ENCODE data around the gene PTPRA. TPM values are rescaled to one million over a fixed set of nuclear protein-coding genes. Genes with fewer than 3 reads are reported as not detected.
A peak's percentile ranks its signal among the peaks of the same experiment; 100 is the strongest.

Gene PTPRA
- total and polyA plus RNA-seq, 2 of the 4 experiments (the other 2 are of a cell fraction), result 35.0 to 50.0 TPM

- ChIA-PET CTCF (interaction anchor here (0.6 kb wide), 1 partner anchor 34 kb away, joined by 3 read pairs; no protein-coding TSS in a partner anchor), POLR2A (ENCODE audit: unreplicated experiment) (no interaction called here)
- Histone ChIP-seq H3K56ac (ENCODE audit: extremely low read depth, insufficient read depth, low read length) (no peak within 1 kb of the TSS), H3K9ac (ENCODE audit: low read depth, low read length) (no peak within 1 kb of the TSS), H3K18ac (ENCODE audit: low read depth, low read length) (no peak within 1 kb of the TSS), H3K79me1 (ENCODE audit: low read depth in 1 of 2, low read length in 2 of 2) (peaks cover 10 to 19% of the 10 kb centered on the region in 2 experiments), H2BK5ac (ENCODE audit: low read depth, low read length, poor library complexity, severe bottlenecking) (no peak within 1 kb of the TSS), H3K4me2 (ENCODE audit: low read depth, low read length) (no peak within 1 kb of the TSS), H3K27ac (ENCODE audit: insufficient read depth, low read length) (no peak within 1 kb of the TSS), H3K9me3 (ENCODE audit: control insufficient read depth, insufficient read depth, low read length) (no peaks in the 10 kb centered on the region), H3K4me3 (ENCODE audit: insufficient read depth, low read depth, low read length) (no peak within 1 kb of the TSS), H2AK5ac (ENCODE audit: low read depth, low read length) (no peak within 1 kb of the TSS), H4K8ac (ENCODE audit: low read depth in 2 of 2, low read length in 2 of 2) (no peak within 1 kb of the TSS), H3K36me3 (ENCODE audit: control insufficient read depth, insufficient read depth, low read length) (peaks cover 27% of the 10 kb centered on the region), H2AK9ac (replicated peaks; ENCODE audit: low read depth, low read length, poor library complexity) (peak within 1 kb of the TSS; percentile 95), H3K23ac (ENCODE audit: low read depth, low read length) (no peak within 1 kb of the TSS), H3K14ac (replicated peaks; ENCODE audit: low read depth, low read length) (no peak within 1 kb of the TSS), H3K4ac (ENCODE audit: low read depth, low read length) (no peak within 1 kb of the TSS), H2BK20ac (ENCODE audit: low read depth, low read length) (no peak within 1 kb of the TSS), H4K5ac (ENCODE audit: low read depth, low read length) (no peak within 1 kb of the TSS), H3K27me3 (ENCODE audit: control insufficient read depth, insufficient read depth, low read length) (no peaks in the 10 kb centered on the region), H4K20me1 (ENCODE audit: insufficient read depth, low read length) (peaks cover 8% of the 10 kb centered on the region), H2BK120ac (ENCODE audit: low read depth, low read length) (no peak within 1 kb of the TSS), H4K91ac (ENCODE audit: insufficient read depth, low read depth, low read length) (no peak within 1 kb of the TSS), H3K4me1 (ENCODE audit: control insufficient read depth, insufficient read depth, low read length) (peaks cover 13% of the 10 kb centered on the region), H3K9me1 (ENCODE audit: insufficient read depth, low read length) (peaks cover 24% of the 10 kb centered on the region), H2BK15ac (ENCODE audit: low read depth, low read length) (no peak within 1 kb of the TSS), H2AFZ (replicated peaks; ENCODE audit: low read length, poor library complexity) (no peak within 1 kb of the TSS)
- ATAC-seq (ENCODE audit: low read depth), result no peak
- WGBS, 2 experiments (ENCODE audit: extremely low coverage in 2 of 2, insufficient read length in 1 of 2), result 86% methylated on average over 2 of the region's 3 CpGs; no CpG with 5 or more reads in 1 of the 2 experiments
- TF ChIP-seq MXI1 (IDR thresholded peaks at IDR 0.05; ENCODE audit: borderline replicate concordance, low read depth, low read length), result no peak
- no peak for TF ChIP-seq CHD1 (IDR thresholded peaks at IDR 0.05; ENCODE audit: low read depth, low read length)
- TF ChIP-seq BHLHE40 (IDR thresholded peaks at IDR 0.05; ENCODE audit: low read depth, low read length), result no peak
- no peak for TF ChIP-seq RCOR1 (IDR thresholded peaks at IDR 0.05; ENCODE audit: insufficient replicate concordance, low read length)
- no peak for TF ChIP-seq ELK1 (IDR thresholded peaks at IDR 0.05; ENCODE audit: borderline replicate concordance, low read depth, low read length)
- TF ChIP-seq FOS (IDR thresholded peaks at IDR 0.05; ENCODE audit: low read depth, low read length), result no peak
- TF ChIP-seq, protein P1, sequence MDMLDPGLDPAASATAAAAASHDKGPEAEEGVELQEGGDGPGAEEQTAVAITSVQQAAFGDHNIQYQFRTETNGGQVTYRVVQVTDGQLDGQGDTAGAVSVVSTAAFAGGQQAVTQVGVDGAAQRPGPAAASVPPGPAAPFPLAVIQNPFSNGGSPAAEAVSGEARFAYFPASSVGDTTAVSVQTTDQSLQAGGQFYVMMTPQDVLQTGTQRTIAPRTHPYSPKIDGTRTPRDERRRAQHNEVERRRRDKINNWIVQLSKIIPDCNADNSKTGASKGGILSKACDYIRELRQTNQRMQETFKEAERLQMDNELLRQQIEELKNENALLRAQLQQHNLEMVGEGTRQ (IDR thresholded peaks at IDR 0.05; ENCODE audit: low read depth, low read length), result no peak
- no peak for TF ChIP-seq MAZ (IDR thresholded peaks at IDR 0.05; ENCODE audit: borderline replicate concordance, low read depth, low read length)
- TF ChIP-seq RAD21 (IDR thresholded peaks at IDR 0.05; ENCODE audit: low read length), result no peak
- TF ChIP-seq RFX5 (IDR thresholded peaks at IDR 0.05; ENCODE audit: low read depth, low read length), result no peak
- TF ChIP-seq MAFK (IDR thresholded peaks at IDR 0.05; ENCODE audit: low read depth, low read length), result no peak
- TF ChIP-seq SMC3 (IDR thresholded peaks at IDR 0.05; ENCODE audit: low read depth, low read length), result no peak
- no peak for TF ChIP-seq CEBPB (IDR thresholded peaks at IDR 0.05; ENCODE audit: low read depth, low read length)
- TF ChIP-seq POLR2A (IDR thresholded peaks at IDR 0.05; ENCODE audit: low read depth, low read length), result no peak
- no TSS peak for BruUV-seq (replicated peaks)
- DNase-seq, result no peak
- dilution Hi-C loops (cut with HindIII; ENCODE audit: low sequenced_read_pairs, unreplicated experiment) (no loop called here), in situ Hi-C loops (cut with MboI; ENCODE audit: low sequenced_read_pairs) (no loop called here), intact Hi-C loops (cut with micrococcal nuclease) (no loop called here)
Observed at GRCh38 chr20:3043322-3043721, 170.0 kb downstream of the PTPRA start, which contains the start of gene GNRH2. GNRH2 (plus strand) TSS chr20:3043622; CDS start chr20:3044415, 793 bp downstream.

Data from IMR-90 (cell line).